A673 (cell line): ENCODE results near the gene MINDY4. TPM values are rescaled to one million over a fixed set of nuclear protein-coding genes. Genes with fewer than 3 reads are reported as not detected.

ENCODE experiments used
- BruUV-seq: library from RNA; stranded (reverse); fragments of 400-500 nt; replicated peaks from 2 replicates; lab custom pipeline; 2021; lab: Mats Ljungman, UMichigan
- CTCF ChIA-PET: fragments of 300-600 bp; sonication (Branson Sonifier 250); formaldehyde crosslinking; loops from one replicate; lab custom pipeline; 2022; ENCODE audit warnings: antibody characterized with exemption; lab: Charles Lee
- POLR2A ChIA-PET: fragments of 300-600 bp; sonication (Branson Sonifier 250); formaldehyde crosslinking; loops from one replicate; lab custom pipeline; 2022; ENCODE audit warnings: antibody characterized with exemption; ENCODE audit not compliant: low non-redundant PET; lab: Charles Lee
- DNase-seq: peaks from one replicate; pipeline ENCODE4 v3.0.0-alpha.2; 2015; ENCODE audit warnings: low spot score
- H3K27ac ChIP-seq: fragments of 200-600 bp; sonication (generic); 2 replicates; pipeline ENCODE4 v1.5.1; 2016; ENCODE audit warnings: mixed run types, low read depth, mild to moderate bottlenecking, mixed read lengths, antibody characterized with exemption, low read length; ENCODE audit not compliant: poor library complexity, severe bottlenecking
- H3K27me3 ChIP-seq: fragments of 200-600 bp; sonication (generic); replicated peaks from 2 replicates; pipeline ENCODE4 v1.6.1; 2017; ENCODE audit warnings: mixed run types, low read depth, mild to moderate bottlenecking, mixed read lengths, antibody characterized with exemption, low read length; ENCODE audit not compliant: insufficient read depth, poor library complexity
- H3K36me3 ChIP-seq: fragments of 200-600 bp; sonication (generic); 2 replicates; pipeline ENCODE4 v1.6.1; 2016; ENCODE audit warnings: mixed run types, mild to moderate bottlenecking, mixed read lengths, antibody characterized with exemption, low read length; ENCODE audit not compliant: insufficient read depth, poor library complexity, severe bottlenecking
- H3K4me1 ChIP-seq: fragments of 200-600 bp; sonication (generic); 2 replicates; pipeline ENCODE4 v1.6.1; 2017; ENCODE audit warnings: mixed run types, mild to moderate bottlenecking, mixed read lengths, antibody characterized with exemption, low read length; ENCODE audit not compliant: insufficient read depth, poor library complexity, severe bottlenecking
- H3K4me3 ChIP-seq: fragments of 200-600 bp; sonication (generic); 2 replicates; pipeline ENCODE4 v1.5.1; 2016; ENCODE audit warnings: low read depth, mixed run types, mild to moderate bottlenecking, mixed read lengths, low read length; ENCODE audit not compliant: poor library complexity, severe bottlenecking
- H3K9me3 ChIP-seq: fragments of 200-600 bp; sonication (generic); 2 replicates; pipeline ENCODE4 v1.6.1; 2016; ENCODE audit warnings: mixed run types, low read depth, mild to moderate bottlenecking, mixed read lengths, antibody characterized with exemption, low read length; ENCODE audit not compliant: poor library complexity, severe bottlenecking
- CTCF ChIP-seq: fragments of 300-800, 200-600 bp; sonication (generic); conservative IDR thresholded peaks from 2 replicates; pipeline ENCODE4 v1.5.1; 2017; ENCODE audit warnings: low read depth, mild to moderate bottlenecking, antibody characterized with exemption, low read length, moderate library complexity, mixed read lengths
- EZH2 ChIP-seq: fragments of 200-600 bp; sonication (generic); IDR thresholded peaks from 2 replicates; pipeline ENCODE4 v1.6.1; 2017; ENCODE audit warnings: borderline replicate concordance, low read depth, mild to moderate bottlenecking, mixed read lengths, antibody characterized with exemption, low read length; ENCODE audit not compliant: poor library complexity, severe bottlenecking
- intact Hi-C: fragments of 100-400 bp; cut with micrococcal nuclease; formaldehyde crosslinking; loops from one replicate; pipeline ENCODE4 v1.10.0; 2022; ENCODE audit not compliant: unreplicated experiment
- total RNA-seq: library from RNA; stranded (reverse); gene quantifications from 2 replicates; pipeline ENCODE4 v1.2.3, GENCODE V29; 2021

The MINDY4 gene
- total RNA-seq, 1 experiment from 2014 or later: 3.8 TPM

GRCh38 chr7:30795161-30795948, 24.1 kb downstream of the MINDY4 start:
- Histone ChIP-seq H3K27me3 (no peaks in the 10 kb centered on the region), H3K27ac (peak overlapping the region; percentile 22), H3K4me1 (peaks cover 20% of the 10 kb centered on the region), H3K36me3 (peaks cover 5% of the 10 kb centered on the region), H3K4me3 (no peak overlapping the region), H3K9me3 (no peaks in the 10 kb centered on the region)
- intact Hi-C loops: no loop called here
- ChIA-PET POLR2A (no interaction called here), CTCF (no interaction called here)
- no peak for DNase-seq
- no peak for TF ChIP-seq EZH2
- no TSS peak for BruUV-seq

- H3K36me3 ChIP-seq: peaks cover 5% of the 10 kb centered on the region
- no peaks in the 10 kb centered on the region for H3K27me3 ChIP-seq
- CTCF ChIA-PET: no interaction called here
- intact Hi-C loops: no loop called here
- H3K4me1 ChIP-seq: peaks cover 20% of the 10 kb centered on the region
- H3K27ac ChIP-seq: peak overlapping the region; percentile 22
- no peaks in the 10 kb centered on the region for H3K9me3 ChIP-seq
- H3K4me3 ChIP-seq: no peak overlapping the region
- peak; percentile 54 for DNase-seq
- BruUV-seq: no TSS peak
- POLR2A ChIA-PET: no interaction called here
- no peak for TF ChIP-seq EZH2
- TF ChIP-seq CTCF: no peak
These were observed 25.1 kb downstream of the MINDY4 start for GRCh38 chr7:30796105-30796869.

DNA sequence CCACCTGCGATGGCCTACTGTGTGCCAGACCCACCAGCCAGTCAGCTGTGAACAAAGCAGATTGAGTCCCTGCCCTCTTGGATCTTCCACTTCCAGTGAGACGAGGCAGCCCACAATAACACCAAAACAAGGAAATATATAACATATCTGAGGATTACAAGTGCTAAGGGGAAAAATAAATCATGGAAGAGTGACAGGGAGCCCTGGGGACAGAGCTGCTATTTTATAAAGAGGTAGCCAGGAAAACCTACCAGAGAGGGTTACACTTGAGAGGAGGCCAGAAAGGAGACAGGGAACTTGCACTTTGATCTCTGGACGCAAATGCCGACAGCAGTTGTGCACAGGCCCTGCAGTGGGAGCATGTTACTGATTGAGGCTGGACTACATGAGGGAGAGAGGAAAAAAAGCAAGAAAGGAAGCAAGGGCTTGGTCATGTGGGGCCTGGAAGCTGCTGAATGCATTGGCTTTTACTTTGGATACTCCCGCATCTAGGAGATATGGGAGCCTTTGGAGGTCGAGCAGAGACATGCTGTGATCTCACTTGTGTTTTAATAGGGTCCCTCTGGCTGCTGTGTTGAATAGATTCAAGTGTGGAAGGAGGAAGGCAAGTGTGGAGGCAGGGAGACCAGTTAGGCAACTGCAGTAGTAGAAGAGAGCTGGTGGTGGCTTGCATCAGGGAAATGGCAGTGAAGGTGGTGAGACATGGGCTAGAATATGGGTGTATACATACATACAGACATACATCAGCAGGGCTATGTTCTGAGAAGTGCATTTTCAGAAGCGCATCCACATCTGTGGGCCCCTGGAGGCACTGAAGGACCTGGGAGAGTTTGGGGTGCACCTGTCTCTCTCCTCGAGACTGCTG, 26.2 kb downstream of the MINDY4 start:
- intact Hi-C loops: no loop called here
- no peak overlapping the region for H3K27ac ChIP-seq
- ChIA-PET POLR2A (no interaction called here), CTCF (no interaction called here)
- H3K9me3 ChIP-seq: no peaks in the 10 kb centered on the region
- TF ChIP-seq CTCF (no peak), EZH2 (no peak)
- DNase-seq: no peak
- H3K4me3 ChIP-seq: no peak overlapping the region
- peaks cover 5% of the 10 kb centered on the region for H3K36me3 ChIP-seq
- no TSS peak for BruUV-seq
- H3K4me1 ChIP-seq: peaks cover 20% of the 10 kb centered on the region
- H3K27me3 ChIP-seq: no peaks in the 10 kb centered on the region
